DOHH2 (cell line): ENCODE measurements around the gene MUSK.
"Not testable (repeated sequence)": the region's sequence is repeated elsewhere in the genome, so short reads cannot be mapped to it uniquely, and the experiment has no call there.

Experiments
- H3F3A ChIP-seq: fragments of 200-600 bp; sonication (generic), shearing (Covaris generic); 2 replicates; pipeline ENCODE4 v1.6.0; 2016; ENCODE audit warnings: antibody characterized with exemption, mild to moderate bottlenecking; ENCODE audit not compliant: control insufficient read depth, insufficient read depth
- H3K27ac ChIP-seq: fragments of 200-600 bp; sonication (generic); 2 replicates; pipeline ENCODE4 v1.5.1; 2014; ENCODE audit warnings: low read depth, mild to moderate bottlenecking, low read length, moderate library complexity
- H3K27me3 ChIP-seq: fragments of 200-600 bp; sonication (generic); 2 replicates; pipeline ENCODE4 v1.6.1; 2014; ENCODE audit warnings: mild to moderate bottlenecking, low read length, mixed read lengths; ENCODE audit not compliant: control insufficient read depth
- H3K36me3 ChIP-seq: fragments of 200-600 bp; sonication (generic); 2 replicates; pipeline ENCODE4 v1.6.1; 2014; ENCODE audit warnings: mild to moderate bottlenecking, low read length, moderate library complexity, mixed read lengths; ENCODE audit not compliant: control insufficient read depth
- H3K4me1 ChIP-seq: fragments of 200-600 bp; sonication (generic); 2 replicates; pipeline ENCODE4 v1.6.1; 2014; ENCODE audit warnings: mild to moderate bottlenecking, low read length, mixed read lengths; ENCODE audit not compliant: control insufficient read depth
- H3K4me2 ChIP-seq: fragments of 200-600 bp; sonication (generic); 2 replicates; pipeline ENCODE4 v1.6.0; 2014; ENCODE audit warnings: mild to moderate bottlenecking, low read length, moderate library complexity
- H3K4me3 ChIP-seq: fragments of 200-600 bp; sonication (generic); 2 replicates; pipeline ENCODE4 v1.5.1; 2014; ENCODE audit warnings: mild to moderate bottlenecking, low read length, mixed read lengths
- H3K79me2 ChIP-seq: fragments of 200-600 bp; sonication (generic); 2 replicates; pipeline ENCODE4 v1.6.1; 2014; ENCODE audit warnings: mild to moderate bottlenecking, low read length, mixed read lengths; ENCODE audit not compliant: control insufficient read depth
- H3K9me2 ChIP-seq: fragments of 200-600 bp; sonication (generic); replicated peaks from 2 replicates; pipeline ENCODE4 v1.6.1; 2014; ENCODE audit warnings: mild to moderate bottlenecking, low read length, mixed read lengths; ENCODE audit not compliant: control insufficient read depth
- H3K9me3 ChIP-seq: fragments of 200-600 bp; sonication (generic); 2 replicates; pipeline ENCODE4 v1.6.1; 2014; ENCODE audit warnings: antibody characterized with exemption, low read length, mixed read lengths; ENCODE audit not compliant: control insufficient read depth, insufficient read depth
- H4K20me1 ChIP-seq: fragments of 200-600 bp; sonication (generic); 2 replicates; pipeline ENCODE4 v1.6.0; 2014; ENCODE audit warnings: low read depth, mild to moderate bottlenecking, antibody characterized with exemption, low read length, moderate library complexity; ENCODE audit not compliant: control insufficient read depth, insufficient read depth
- CTCF ChIP-seq: fragments of 200-600 bp; sonication (generic); IDR thresholded peaks from one replicate; pipeline ENCODE4 v1.5.1; 2014; ENCODE audit warnings: antibody characterized with exemption, mild to moderate bottlenecking, low read depth, low read length; ENCODE audit not compliant: poor library complexity, severe bottlenecking
- EZH2phosphoT487 ChIP-seq: fragments of 200-600 bp; sonication (generic); IDR thresholded peaks from 2 replicates; pipeline ENCODE4 v1.6.1; 2017; ENCODE audit warnings: borderline replicate concordance, mild to moderate bottlenecking, antibody characterized with exemption, low read length, moderate library complexity, mixed read lengths

The MUSK gene

GRCh38 chr9:110784309-110784708 is 115.7 kb downstream of the MUSK start:
- Histone ChIP-seq H3F3A (no peaks in the 10 kb centered on the region), H4K20me1 (no peaks in the 10 kb centered on the region), H3K27ac (no peak overlapping the region), H3K9me2 (no peaks in the 10 kb centered on the region), H3K27me3 (no peaks in the 10 kb centered on the region), H3K79me2 (no peaks in the 10 kb centered on the region), H3K36me3 (no peaks in the 10 kb centered on the region), H3K9me3 (no peaks in the 10 kb centered on the region), H3K4me3 (no peak overlapping the region), H3K4me2 (no peak overlapping the region), H3K4me1 (no peaks in the 10 kb centered on the region)
- TF ChIP-seq EZH2phosphoT487 = no peak
- TF ChIP-seq CTCF = no peak

- no peak overlapping the region for H3K4me2 ChIP-seq
- H3K9me3 ChIP-seq = no peaks in the 10 kb centered on the region
- H3K4me3 ChIP-seq = no peak overlapping the region
- H3K4me1 ChIP-seq = no peaks in the 10 kb centered on the region
- H3F3A ChIP-seq = no peaks in the 10 kb centered on the region
- TF ChIP-seq EZH2phosphoT487 (no peak), CTCF (no peak)
- H3K27ac ChIP-seq = no peak overlapping the region
- H3K27me3 ChIP-seq = no peaks in the 10 kb centered on the region
- no peaks in the 10 kb centered on the region for H4K20me1 ChIP-seq
- H3K79me2 ChIP-seq = no peaks in the 10 kb centered on the region
- no peaks in the 10 kb centered on the region for H3K9me2 ChIP-seq
- H3K36me3 ChIP-seq = no peaks in the 10 kb centered on the region
These were observed 116.6 kb downstream of the MUSK start for GRCh38 chr9:110785166-110785565.

GRCh38 chr9:110788396-110788795 is 119.8 kb downstream of the MUSK start:
- H3K4me1 ChIP-seq, H3K27ac ChIP-seq, H3K9me2 ChIP-seq, H3K4me3 ChIP-seq, H3K36me3 ChIP-seq, H3K27me3 ChIP-seq, H3K4me2 ChIP-seq, H3F3A ChIP-seq, H3K79me2 ChIP-seq, H3K9me3 ChIP-seq, H4K20me1 ChIP-seq: not testable (repeated sequence)

GRCh38 chr9:110788871-110789270 is 120.3 kb downstream of the MUSK start:
- Histone ChIP-seq H3K27me3 (no peaks in the 10 kb centered on the region), H3K4me1 (no peaks in the 10 kb centered on the region), H4K20me1 (no peaks in the 10 kb centered on the region), H3K4me3 (no peak overlapping the region), H3K9me2 (no peaks in the 10 kb centered on the region), H3K4me2 (no peak overlapping the region), H3K9me3 (no peaks in the 10 kb centered on the region), H3F3A (no peaks in the 10 kb centered on the region), H3K27ac (no peak overlapping the region), H3K36me3 (no peaks in the 10 kb centered on the region), H3K79me2 (no peaks in the 10 kb centered on the region)
- TF ChIP-seq EZH2phosphoT487 (no peak), CTCF (no peak)
